ENCODE data around the gene MEGF11.

GRCh38 chr15:66040211-66040892 is 213.2 kb downstream of the MEGF11 start:
- TF ChIP-seq CTCF (IDR thresholded peaks at IDR 0.05) (no peak), EZH2 (IDR thresholded peaks at IDR 0.05) (no peak)

Measured in neural progenitor cell (in vitro differentiated cells).